Left ventricle myocardium superior (tissue), 1 donor: ENCODE results near the gene TOMM70. TPM values are rescaled to one million over a fixed set of nuclear protein-coding genes. Genes with fewer than 3 reads are reported as not detected.
"Not testable (repeated sequence)": the region's sequence is repeated elsewhere in the genome, so short reads cannot be mapped to it uniquely, and the experiment has no call there.

ENCODE experiments used
- ATAC-seq: fragments of 200-7000 bp; cut with Tn5 transposase; one replicate; pipeline ENCODE4 v1.9.1; 2020; ENCODE audit warnings: mild to moderate bottlenecking, moderate library complexity
- DNase-seq: peaks from one replicate; pipeline ENCODE4 v3.0.0-alpha.2; 2020
- intact Hi-C: fragments of 100-400 bp; cut with micrococcal nuclease; formaldehyde crosslinking; loops from one replicate; pipeline ENCODE4 v1.11.0; 2022
- long read RNA-seq: library from polyadenylated mRNA; unstranded; transcript quantifications from one replicate; pipeline ENCODE4 v2.0.0, GENCODE V29; 2021
- total RNA-seq: library from RNA; stranded (reverse); fragmentation: NEBNext Ultra II Directional; extraction: Animal tissue kit (Norgen Biotek cat#: 25700); gene quantifications from one replicate; pipeline ENCODE4 v1.2.1, GENCODE V29; 2021
- donor health status: DM: no; HTN: yes; CAD: no; lungs with severe emphysema.

The TOMM70 gene
- 69.2 TPM for total RNA-seq
- long read RNA-seq, full-length matches to known transcripts, result 143 of 180 reads
- long read RNA-seq, partial matches to known transcripts, result 36 of 180 reads
- long read RNA-seq, other reads (novel, unspliced or antisense), result 1 of 180 reads

- intact Hi-C loops, result no loop called here
- ATAC-seq, result peak; percentile 97
- DNase-seq, result peak; percentile 99
Observed at GRCh38 chr3:100400780-100401673, at the start of gene TOMM70, which contains the start of gene LNP1. Gene TOMM70, minus strand, starts transcription at chr3:100401089. Its CDS starts 140 bp downstream, at chr3:100400949. Gene LNP1, plus strand, starts transcription at chr3:100401539. Its CDS starts 28,191 bp downstream, at chr3:100429730.

- intact Hi-C loops, result no loop called here
Observed at GRCh38 chr3:100449214-100449613, 48.3 kb upstream of the TOMM70 start.

GRCh38 chr3:100448079-100448478, 47.2 kb upstream of the TOMM70 start:
- intact Hi-C loops, result no loop called here
- ATAC-seq (no peak), DNase-seq (no peak)

More at GRCh38 chr3:100449214-100449613, 48.3 kb upstream of the TOMM70 start:
- DNase-seq, result no peak
- ATAC-seq, result no peak

- intact Hi-C loops, DNase-seq, ATAC-seq: not testable (repeated sequence)
Observed at GRCh38 chr3:100447067-100447466, 46.2 kb upstream of the TOMM70 start.

- ATAC-seq (no peak), DNase-seq (no peak)
- intact Hi-C loops, result no loop called here
Observed at GRCh38 chr3:100443690-100444089, 42.8 kb upstream of the TOMM70 start.

GRCh38 chr3:100440895-100441294, 40.0 kb upstream of the TOMM70 start:
- no peak for ATAC-seq
- DNase-seq, result no peak
- intact Hi-C loops, result no loop called here

GRCh38 chr3:100438623-100438974, 37.7 kb upstream of the TOMM70 start:
- intact Hi-C loops, result no loop called here
- ATAC-seq (no peak), DNase-seq (no peak)

- ATAC-seq (no peak), DNase-seq (no peak)
- intact Hi-C loops, result no loop called here
Observed at GRCh38 chr3:100437721-100438622, 37.1 kb upstream of the TOMM70 start.

- intact Hi-C loops, result no loop called here
- ATAC-seq (no peak), DNase-seq (no peak)
Observed at GRCh38 chr3:100436951-100437350, 36.1 kb upstream of the TOMM70 start.

GRCh38 chr3:100429187-100429716, 28.4 kb upstream of the TOMM70 start:
- intact Hi-C loops, result no loop called here
- DNase-seq, result no peak
- ATAC-seq, result no peak

GRCh38 chr3:100427699-100428098, 26.8 kb upstream of the TOMM70 start:
- no peak for DNase-seq
- ATAC-seq, result peak; percentile 66
- intact Hi-C loops, result no loop called here

GRCh38 chr3:100426067-100426682, 25.3 kb upstream of the TOMM70 start:
- intact Hi-C loops, result no loop called here
- DNase-seq, result no peak
- no peak for ATAC-seq

GRCh38 chr3:100425316-100425715, 24.4 kb upstream of the TOMM70 start:
- DNase-seq, result no peak
- ATAC-seq, result no peak
- intact Hi-C loops, result no loop called here

- intact Hi-C loops, result no loop called here
- no peak for DNase-seq
- ATAC-seq, result no peak
Observed at GRCh38 chr3:100424261-100424660, 23.4 kb upstream of the TOMM70 start.

- DNase-seq (no peak), ATAC-seq (no peak)
- intact Hi-C loops, result no loop called here
Observed at GRCh38 chr3:100423611-100424010, 22.7 kb upstream of the TOMM70 start.

- intact Hi-C loops, result no loop called here
- DNase-seq (no peak), ATAC-seq (no peak)
Observed at GRCh38 chr3:100420885-100421284, 20.0 kb upstream of the TOMM70 start.

GRCh38 chr3:100419406-100419805, 18.5 kb upstream of the TOMM70 start:
- ATAC-seq (no peak), DNase-seq (no peak)
- intact Hi-C loops, result no loop called here

- intact Hi-C loops, result no loop called here
- DNase-seq, result no peak
- ATAC-seq, result no peak
Observed at GRCh38 chr3:100416863-100417262, 16.0 kb upstream of the TOMM70 start.

- DNase-seq (no peak), ATAC-seq (no peak)
- intact Hi-C loops, result no loop called here
Observed at GRCh38 chr3:100416176-100416575, 15.3 kb upstream of the TOMM70 start.
